Neural progenitor cell (in vitro differentiated cells): ENCODE results near the gene NCF4. TPM values are rescaled to one million over a fixed set of nuclear protein-coding genes. Genes with fewer than 3 reads are reported as not detected.

Experiments
- DNase-seq: peaks from one replicate; pipeline ENCODE4 v3.0.0-alpha.2; 2016; ENCODE audit warnings: low spot score
- H2AFZ ChIP-seq: fragments of 200-600 bp; sonication (generic); replicated peaks from 2 replicates; pipeline ENCODE4 v1.6.1; 2016; ENCODE audit warnings: antibody characterized with exemption
- H3F3A ChIP-seq: fragments of 200-600 bp; sonication (generic); 2 replicates; pipeline ENCODE4 v1.6.1; 2016; ENCODE audit warnings: antibody characterized with exemption, low read depth
- H3K27ac ChIP-seq: fragments of 200-600 bp; sonication (generic); 2 replicates; pipeline ENCODE4 v1.5.1; 2016; ENCODE audit warnings: mild to moderate bottlenecking
- H3K27me3 ChIP-seq: fragments of 200-600 bp; sonication (generic); 2 replicates; pipeline ENCODE4 v1.6.1; 2016; ENCODE audit warnings: mild to moderate bottlenecking, moderate library complexity
- H3K36me3 ChIP-seq: fragments of 200-600 bp; sonication (generic); 2 replicates; pipeline ENCODE4 v1.5.1; 2016
- H3K4me1 ChIP-seq: fragments of 200-600 bp; sonication (generic); 2 replicates; pipeline ENCODE4 v1.6.1; 2016; ENCODE audit warnings: mixed run types
- H3K4me2 ChIP-seq: fragments of 200-600 bp; sonication (generic); 2 replicates; pipeline ENCODE4 v1.6.1; 2016
- H3K4me3 ChIP-seq: fragments of 200-600 bp; sonication (generic); 2 replicates; pipeline ENCODE4 v1.5.1; 2016
- H3K79me2 ChIP-seq: fragments of 200-600 bp; sonication (generic); 2 replicates; pipeline ENCODE4 v1.6.1; 2016; ENCODE audit warnings: low read depth
- H3K9ac ChIP-seq: fragments of 200-600 bp; sonication (generic); 2 replicates; pipeline ENCODE4 v1.6.1; 2016
- H3K9me3 ChIP-seq: fragments of 200-600 bp; sonication (generic); 2 replicates; pipeline ENCODE4 v1.5.1; 2016; ENCODE audit warnings: low read depth
- H4K20me1 ChIP-seq: fragments of 200-600 bp; sonication (generic); 2 replicates; pipeline ENCODE4 v1.6.1; 2016; ENCODE audit warnings: low read depth
- H3K27ac Mint-ChIP-seq: 3 replicates; pipeline ENCODE4 v1.8.0; 2021; ENCODE audit warnings: mixed read lengths
- H3K27me3 Mint-ChIP-seq: 2 replicates; pipeline ENCODE4 v1.8.0; 2022; ENCODE audit warnings: low read depth, mild to moderate bottlenecking, inconsistent platforms, moderate library complexity, mixed read lengths; ENCODE audit not compliant: insufficient read depth
- H3K36me3 Mint-ChIP-seq: 3 replicates; pipeline ENCODE4 v1.8.0; 2021; ENCODE audit warnings: mixed read lengths
- H3K4me1 Mint-ChIP-seq: 3 replicates; pipeline ENCODE4 v1.8.0; 2021; ENCODE audit warnings: mixed read lengths
- H3K4me3 Mint-ChIP-seq: 3 replicates; pipeline ENCODE4 v1.8.0; 2021; ENCODE audit warnings: mild to moderate bottlenecking, moderate library complexity, mixed read lengths
- H3K9me3 Mint-ChIP-seq: 3 replicates; pipeline ENCODE4 v1.8.0; 2020; ENCODE audit warnings: mixed read lengths
- CTCF ChIP-seq: fragments of 200-600 bp; sonication (generic); IDR thresholded peaks from 2 replicates; pipeline ENCODE4 v1.5.1; 2017; ENCODE audit warnings: antibody characterized with exemption, mild to moderate bottlenecking
- EZH2 ChIP-seq: fragments of 200-600 bp; sonication (generic); IDR thresholded peaks from 2 replicates; pipeline ENCODE4 v1.6.1; 2017; ENCODE audit warnings: antibody characterized with exemption, mild to moderate bottlenecking, moderate library complexity
- EZH2phosphoT487 ChIP-seq: fragments of 200-600 bp; sonication (generic); IDR thresholded peaks from 2 replicates; pipeline ENCODE4 v1.6.1; 2017; ENCODE audit warnings: antibody characterized with exemption
- total RNA-seq: library from RNA; depleted of rRNA; stranded (reverse); fragments of >200 nt; gene quantifications from 2 replicates; pipeline ENCODE4 v1.2.3, GENCODE V29; 2015; ENCODE audit warnings: low replicate concordance

NCF4 gene
- total RNA-seq, 1 donor from 2014 or later, result not detected

- H3K27ac Mint-ChIP-seq, result no peak overlapping the region
- no peak overlapping the region for H3K27ac ChIP-seq
- H2AFZ ChIP-seq, result no peak overlapping the region
- H3K9me3 Mint-ChIP-seq, result peaks cover 2% of the 10 kb centered on the region
- no peaks in the 10 kb centered on the region for H3F3A ChIP-seq
- no peaks in the 10 kb centered on the region for H3K36me3 ChIP-seq
- H3K9me3 ChIP-seq, result no peaks in the 10 kb centered on the region
- no peaks in the 10 kb centered on the region for H3K36me3 Mint-ChIP-seq
- H3K27me3 ChIP-seq, result peaks cover 38% of the 10 kb centered on the region
- no peak overlapping the region for H3K9ac ChIP-seq
- peaks cover 14% of the 10 kb centered on the region for H3K27me3 Mint-ChIP-seq
- DNase-seq, result peak; percentile 93
- no peaks in the 10 kb centered on the region for H4K20me1 ChIP-seq
- H3K4me1 Mint-ChIP-seq, result peaks cover 14% of the 10 kb centered on the region
- no peak overlapping the region for H3K4me3 Mint-ChIP-seq
- no peaks in the 10 kb centered on the region for H3K79me2 ChIP-seq
- TF ChIP-seq CTCF (peak; percentile 100), EZH2 (peak; percentile 58), EZH2phosphoT487 (peak; percentile 46)
- no peaks in the 10 kb centered on the region for H3K4me1 ChIP-seq
- no peak overlapping the region for H3K4me3 ChIP-seq
- peak overlapping the region; percentile 15 for H3K4me2 ChIP-seq
Observed at GRCh38 chr22:36856121-36856791, 4.5 kb upstream of the NCF4 start.

- H3K27ac ChIP-seq, result no peak overlapping the region
- DNase-seq, result no peak
- no peaks in the 10 kb centered on the region for H3F3A ChIP-seq
- H3K36me3 Mint-ChIP-seq, result no peaks in the 10 kb centered on the region
- H3K4me1 Mint-ChIP-seq, result peaks cover 14% of the 10 kb centered on the region
- H3K4me2 ChIP-seq, result peak overlapping the region; percentile 15
- no peaks in the 10 kb centered on the region for H3K9me3 ChIP-seq
- H3K27me3 Mint-ChIP-seq, result peaks cover 14% of the 10 kb centered on the region
- no peak overlapping the region for H3K9ac ChIP-seq
- no peaks in the 10 kb centered on the region for H3K4me1 ChIP-seq
- no peaks in the 10 kb centered on the region for H3K79me2 ChIP-seq
- no peak overlapping the region for H2AFZ ChIP-seq
- H3K27me3 ChIP-seq, result peaks cover 38% of the 10 kb centered on the region
- TF ChIP-seq EZH2phosphoT487 (no peak), CTCF (no peak), EZH2 (no peak)
- H4K20me1 ChIP-seq, result no peaks in the 10 kb centered on the region
- peaks cover 2% of the 10 kb centered on the region for H3K9me3 Mint-ChIP-seq
- no peak overlapping the region for H3K27ac Mint-ChIP-seq
- no peaks in the 10 kb centered on the region for H3K36me3 ChIP-seq
- H3K4me3 ChIP-seq, result no peak overlapping the region
- H3K4me3 Mint-ChIP-seq, result no peak overlapping the region
Observed at GRCh38 chr22:36856792-36857135, 4.0 kb upstream of the NCF4 start.

GRCh38 chr22:36858156-36858555 lies 2.6 kb upstream of the NCF4 start:
- H3K9me3 ChIP-seq, result no peaks in the 10 kb centered on the region
- no peaks in the 10 kb centered on the region for H3F3A ChIP-seq
- H3K36me3 Mint-ChIP-seq, result no peaks in the 10 kb centered on the region
- H2AFZ ChIP-seq, result no peak overlapping the region
- no peak overlapping the region for H3K4me3 ChIP-seq
- no peak overlapping the region for H3K4me3 Mint-ChIP-seq
- no peak for DNase-seq
- H3K9me3 Mint-ChIP-seq, result peaks cover 2% of the 10 kb centered on the region
- no peaks in the 10 kb centered on the region for H3K79me2 ChIP-seq
- H3K4me2 ChIP-seq, result no peak overlapping the region
- peaks cover 14% of the 10 kb centered on the region for H3K4me1 Mint-ChIP-seq
- H3K27ac ChIP-seq, result no peak overlapping the region
- H3K27me3 Mint-ChIP-seq, result peaks cover 14% of the 10 kb centered on the region
- H3K36me3 ChIP-seq, result no peaks in the 10 kb centered on the region
- TF ChIP-seq CTCF (no peak), EZH2 (no peak), EZH2phosphoT487 (no peak)
- no peaks in the 10 kb centered on the region for H4K20me1 ChIP-seq
- no peak overlapping the region for H3K27ac Mint-ChIP-seq
- no peak overlapping the region for H3K9ac ChIP-seq
- H3K27me3 ChIP-seq, result peaks cover 38% of the 10 kb centered on the region
- no peaks in the 10 kb centered on the region for H3K4me1 ChIP-seq
